GM19328 (cell line): ENCODE results near the gene CRYBA2.

Experiments
- ATAC-seq: cut with Tn5 transposase; IDR thresholded peaks from one replicate; pipeline ENCODE4 v1.9.1; 2021; ENCODE audit warnings: mild to moderate bottlenecking, moderate library complexity; ENCODE audit not compliant: unreplicated experiment

The CRYBA2 gene, protein sequence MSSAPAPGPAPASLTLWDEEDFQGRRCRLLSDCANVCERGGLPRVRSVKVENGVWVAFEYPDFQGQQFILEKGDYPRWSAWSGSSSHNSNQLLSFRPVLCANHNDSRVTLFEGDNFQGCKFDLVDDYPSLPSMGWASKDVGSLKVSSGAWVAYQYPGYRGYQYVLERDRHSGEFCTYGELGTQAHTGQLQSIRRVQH

DNA sequence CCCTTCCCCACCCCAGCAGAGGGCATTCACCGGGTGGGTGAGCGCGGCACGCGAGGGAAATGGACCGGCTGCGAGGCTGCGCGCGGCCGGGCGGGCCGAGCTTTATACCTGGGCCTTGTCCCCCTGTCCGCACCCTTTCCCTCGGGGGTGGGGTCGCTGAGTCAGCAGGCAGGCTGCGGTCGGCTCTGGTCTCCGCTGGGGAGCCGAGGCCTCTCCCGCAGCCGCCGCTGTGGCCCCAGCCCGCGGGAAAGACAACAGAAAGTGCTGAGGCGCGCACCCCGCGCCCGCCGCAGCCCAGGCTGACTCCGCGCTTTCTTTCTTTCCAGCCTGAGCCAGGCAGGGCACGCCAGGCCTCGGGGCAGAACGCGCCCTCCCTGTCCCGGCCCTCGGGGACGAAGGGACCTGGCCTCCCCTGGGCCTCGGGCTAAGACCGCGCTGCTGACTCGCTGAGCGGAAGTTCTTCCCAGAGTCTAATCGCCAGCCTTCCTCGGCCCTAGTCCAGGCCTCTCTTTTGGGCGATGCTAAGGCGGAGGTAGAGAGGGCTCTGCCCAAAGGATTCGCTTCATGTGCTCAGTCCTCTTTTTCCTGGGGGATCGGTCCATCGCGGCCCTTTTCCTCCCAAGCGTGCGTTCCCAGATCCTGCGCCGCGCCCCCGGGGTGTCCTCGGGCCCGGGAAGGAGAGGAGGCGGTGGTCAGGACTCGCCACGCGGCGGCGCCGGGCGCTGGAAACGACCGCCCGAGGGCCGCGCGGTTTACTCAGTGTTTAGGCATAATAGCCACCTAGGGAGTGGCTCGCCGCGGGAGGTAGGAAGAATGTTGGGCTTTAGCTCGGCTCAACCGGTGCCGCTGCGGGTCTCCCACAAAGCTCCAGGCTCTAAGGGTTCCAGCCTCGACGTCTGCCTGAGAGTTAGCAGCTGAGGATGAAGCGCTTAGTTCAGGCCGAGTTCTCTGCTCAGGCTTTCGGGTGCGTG lies at the start of gene CRYBA2:
CRYBA2 (minus strand) TSS at position 78 of the 971 bp plus-strand sequence. CDS start 246 bp downstream, outside the sequence.
- ATAC-seq = no peak

- ATAC-seq = no peak
These were observed 49.5 kb upstream of the CRYBA2 start for GRCh38 chr2:219042750-219043149.

GRCh38 chr2:219042157-219042556 lies 48.9 kb upstream of the CRYBA2 start:
- ATAC-seq = no peak

DNA sequence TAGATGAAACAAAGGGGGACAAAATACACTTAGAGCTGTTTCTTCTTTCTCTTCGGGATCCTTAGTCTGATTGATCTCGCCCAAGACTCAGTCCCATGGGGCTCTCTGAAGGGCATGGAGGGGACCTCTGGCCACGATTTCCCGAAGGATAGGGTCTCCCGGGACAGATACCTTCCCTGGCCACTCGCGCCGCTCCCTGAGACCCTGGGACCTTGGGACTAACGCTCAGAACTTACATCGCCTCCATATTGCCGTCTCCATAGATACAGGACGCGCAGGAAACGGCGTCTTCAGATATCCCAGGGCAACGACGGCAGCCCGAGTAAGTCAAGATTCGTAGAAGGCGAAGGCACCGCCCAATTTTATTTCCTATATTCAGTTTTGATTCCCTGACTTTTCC lies 48.0 kb upstream of the CRYBA2 start, which contains the start of gene CFAP65:
CFAP65 (minus strand) TSS at position 265 of the 400 bp plus-strand sequence. CDS start 2,468 bp downstream, outside the sequence.
- no peak for ATAC-seq

- ATAC-seq = no peak
These were observed 45.4 kb upstream of the CRYBA2 start for GRCh38 chr2:219038600-219038999.

GRCh38 chr2:219037783-219038499 lies 44.7 kb upstream of the CRYBA2 start:
- no peak for ATAC-seq

- no peak for ATAC-seq
These were observed 42.7 kb upstream of the CRYBA2 start for GRCh38 chr2:219035942-219036341.

- no peak for ATAC-seq
These were observed 41.6 kb upstream of the CRYBA2 start for GRCh38 chr2:219034823-219035222.

GRCh38 chr2:219032051-219032745 lies 39.0 kb upstream of the CRYBA2 start:
- ATAC-seq = no peak

GRCh38 chr2:219031005-219031738 lies 38.0 kb upstream of the CRYBA2 start:
- ATAC-seq = no peak

GRCh38 chr2:219030177-219030940 lies 37.1 kb upstream of the CRYBA2 start:
- no peak for ATAC-seq

- ATAC-seq = no peak
These were observed 36.6 kb upstream of the CRYBA2 start for GRCh38 chr2:219029829-219030165.

DNA sequence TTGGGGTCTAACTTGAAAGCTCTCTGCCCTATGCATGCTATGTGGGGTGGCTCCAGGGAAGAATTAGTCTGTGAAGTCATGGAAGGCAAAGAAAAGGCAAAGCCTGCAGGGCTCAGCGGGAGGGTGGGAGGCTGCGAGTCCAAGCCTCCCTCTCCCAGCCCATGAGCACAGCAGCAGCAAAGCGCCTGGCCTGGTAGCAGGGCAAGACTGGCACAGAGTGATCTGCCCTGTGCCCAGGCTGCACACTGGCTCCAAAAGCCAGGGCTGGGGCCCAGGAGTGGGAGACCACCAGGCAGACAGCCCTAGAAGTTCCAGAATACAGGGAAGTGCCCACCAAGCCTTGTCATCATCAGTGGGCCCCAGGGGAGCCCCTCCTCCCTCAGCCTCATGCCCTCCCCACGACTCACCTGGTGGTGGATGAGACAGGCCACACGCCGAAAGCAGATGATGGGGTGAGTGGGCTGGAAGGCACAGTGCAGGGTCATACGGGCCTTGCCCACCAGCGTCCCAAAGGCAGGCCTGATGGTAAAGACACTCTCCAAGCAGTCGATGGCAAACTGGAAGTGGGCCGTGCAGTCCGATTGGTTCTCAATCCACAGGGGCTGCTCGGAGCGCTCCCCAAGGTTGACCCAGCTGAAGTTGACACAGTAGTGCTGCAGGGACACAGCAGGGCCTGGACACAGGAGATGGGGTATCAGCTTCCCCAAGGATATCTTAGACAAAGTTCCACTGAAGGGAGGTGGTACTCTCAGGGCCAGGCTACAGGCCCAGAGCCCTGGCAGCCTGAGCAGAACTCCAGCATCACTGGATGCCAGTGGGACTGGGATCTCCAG lies 36.0 kb upstream of the CRYBA2 start:
- no peak for ATAC-seq

DNA sequence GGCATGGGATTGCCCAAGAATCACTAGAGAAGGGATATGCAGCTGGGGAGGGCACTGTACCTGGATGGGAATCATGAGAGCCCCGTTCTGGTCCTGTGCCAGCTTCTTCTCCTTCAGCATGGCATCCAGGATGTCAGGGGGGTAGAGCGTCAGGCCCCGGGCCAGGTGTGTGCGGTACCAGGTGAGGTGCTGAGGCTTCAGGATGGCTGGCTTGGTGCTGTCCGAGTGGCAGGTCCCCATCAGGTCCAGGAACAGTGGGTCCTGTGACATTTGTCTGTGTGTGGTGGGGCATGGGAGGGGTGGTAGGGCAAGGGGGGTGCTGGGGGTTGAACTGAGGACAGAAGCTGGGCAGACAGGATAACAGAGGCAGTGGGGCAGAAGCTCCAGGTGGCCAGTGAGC lies 34.9 kb upstream of the CRYBA2 start:
- ATAC-seq = no peak

DNA sequence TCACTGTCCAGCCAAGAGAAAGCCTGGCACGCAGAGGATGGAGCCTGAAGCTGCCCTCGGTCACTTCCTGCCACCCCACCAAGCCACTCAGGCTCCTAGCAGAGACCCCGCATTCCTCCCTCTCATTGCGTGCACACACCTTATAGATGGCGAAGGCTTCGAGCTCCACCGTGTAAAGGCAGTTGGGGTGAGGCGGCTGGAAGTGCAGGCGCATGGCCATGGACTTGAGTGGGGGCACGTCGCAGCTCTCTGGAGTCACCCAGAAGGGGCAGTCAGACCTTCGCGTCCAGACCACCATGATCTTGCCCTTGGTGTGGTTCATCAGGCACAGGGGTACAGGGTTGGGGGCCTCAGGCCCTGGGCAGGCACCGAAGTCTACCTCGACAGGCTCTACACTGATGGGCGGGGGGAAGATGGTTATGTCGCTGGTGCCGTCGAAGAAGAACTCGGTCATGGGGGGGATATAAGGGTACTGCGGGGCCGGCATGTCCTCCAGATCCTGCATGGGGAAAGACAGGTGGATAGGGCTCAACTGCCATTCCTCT lies 34.4 kb upstream of the CRYBA2 start:
- ATAC-seq = no peak

GRCh38 chr2:219026946-219027345 lies 33.7 kb upstream of the CRYBA2 start:
- ATAC-seq = no peak

DNA sequence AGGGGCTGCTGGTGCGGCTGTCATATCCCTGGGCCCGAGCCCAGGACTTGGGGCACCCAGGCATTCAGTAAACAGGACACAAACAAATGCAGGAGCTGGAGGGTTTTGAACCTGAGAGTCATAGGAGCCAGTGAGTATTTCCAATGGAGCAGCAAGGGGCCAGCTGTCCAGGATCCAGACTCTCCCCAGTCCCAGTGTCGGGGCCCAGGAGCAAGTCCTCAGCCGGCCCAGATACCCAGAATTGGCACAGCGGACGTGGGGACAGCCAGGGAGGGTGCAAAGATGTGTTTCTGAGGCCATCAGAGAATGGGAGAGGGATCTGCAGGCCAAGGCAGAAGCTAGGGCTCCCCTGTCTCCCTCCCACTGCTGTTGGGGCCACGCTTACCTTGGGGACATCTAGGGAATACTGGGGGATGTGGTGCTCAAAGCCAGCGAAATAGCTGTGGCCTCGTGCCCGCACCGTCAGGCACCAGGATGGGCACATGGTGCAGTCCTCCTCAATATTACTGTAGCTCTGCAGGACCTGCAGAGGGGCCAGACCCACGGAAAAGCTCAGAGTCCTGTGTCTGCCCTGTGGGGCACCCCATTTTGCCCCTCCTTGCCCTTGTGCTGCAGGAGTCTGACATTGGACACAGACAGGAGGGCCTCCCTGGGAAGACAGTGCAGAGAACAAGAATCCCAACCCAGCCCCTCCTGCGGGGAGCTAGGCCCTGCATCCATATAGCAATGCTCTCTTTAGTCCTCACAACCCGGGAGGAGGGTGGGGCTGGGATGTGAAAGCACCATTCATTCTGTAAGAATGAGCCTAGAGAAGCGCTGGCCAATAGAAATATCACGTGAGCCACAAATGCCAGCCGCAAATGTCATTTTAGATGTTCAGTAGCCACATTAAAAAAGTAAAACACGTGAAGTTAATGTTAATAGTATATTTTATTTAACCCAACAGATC lies 32.7 kb upstream of the CRYBA2 start:
- no peak for ATAC-seq
